ENCODE results near the gene MRTO4.
"Not testable (repeated sequence)": the region's sequence is repeated elsewhere in the genome, so short reads cannot be mapped to it uniquely, and the experiment has no call there.

MRTO4 gene

GRCh38 chr1:19287436-19288185 lies 36.0 kb downstream of the MRTO4 start:
- no peak for ATAC-seq
- no peak for TF ChIP-seq ZNF565 (CRISPR knock-in tag; conservative IDR thresholded peaks at IDR 0.05; ENCODE audit: low read depth)
- no peak for TF ChIP-seq ZFP30 (CRISPR knock-in tag; IDR thresholded peaks at IDR 0.05)
- no peak for TF ChIP-seq RARB (CRISPR knock-in tag; IDR thresholded peaks at IDR 0.05)

- not testable (repeated sequence) for ATAC-seq
Measured at GRCh38 chr1:19288324-19289241, 37.0 kb downstream of the MRTO4 start, which contains the start of gene AKR7A3. Gene AKR7A3 (minus strand): TSS chr1:19288770. CDS start chr1:19288709, 61 bp downstream.

- TF ChIP-seq PPARA (CRISPR knock-in tag; IDR thresholded peaks at IDR 0.05; ENCODE audit: borderline replicate concordance): no peak
- no peak for TF ChIP-seq ESRRG (CRISPR knock-in tag; IDR thresholded peaks at IDR 0.05)
- no peak for TF ChIP-seq CREB5 (CRISPR knock-in tag; IDR thresholded peaks at IDR 0.05; ENCODE audit: low read depth)
- no peak for TF ChIP-seq RARB (CRISPR knock-in tag; IDR thresholded peaks at IDR 0.05)
- no peak for TF ChIP-seq ISL1 (CRISPR knock-in tag; IDR thresholded peaks at IDR 0.05)
- TF ChIP-seq ZC3H10 (CRISPR knock-in tag; IDR thresholded peaks at IDR 0.05): no peak
- no peak for TF ChIP-seq POU6F1 (CRISPR knock-in tag; IDR thresholded peaks at IDR 0.05; ENCODE audit: borderline replicate concordance, low read depth)
- no peak for TF ChIP-seq TOX (CRISPR knock-in tag; IDR thresholded peaks at IDR 0.05; ENCODE audit: borderline replicate concordance)
- TF ChIP-seq TSHZ2 (CRISPR knock-in tag; IDR thresholded peaks at IDR 0.05): no peak
- TF ChIP-seq ZNF8 (CRISPR knock-in tag; IDR thresholded peaks at IDR 0.05): no peak
- TF ChIP-seq ZNF565 (CRISPR knock-in tag; conservative IDR thresholded peaks at IDR 0.05; ENCODE audit: low read depth): no peak
- TF ChIP-seq ZFP3 (CRISPR knock-in tag; IDR thresholded peaks at IDR 0.05): no peak
- TF ChIP-seq TCF4 (CRISPR knock-in tag; IDR thresholded peaks at IDR 0.05; ENCODE audit: borderline replicate concordance): no peak
- TF ChIP-seq SNAI2 (CRISPR knock-in tag; IDR thresholded peaks at IDR 0.05): no peak
- no peak for TF ChIP-seq ZNF70 (CRISPR knock-in tag; IDR thresholded peaks at IDR 0.05)
- no peak for ATAC-seq
Measured at GRCh38 chr1:19289244-19289643, 37.6 kb downstream of the MRTO4 start.

- ATAC-seq: no peak
- TF ChIP-seq TOX (CRISPR knock-in tag; IDR thresholded peaks at IDR 0.05; ENCODE audit: borderline replicate concordance): no peak
- no peak for TF ChIP-seq PPARA (CRISPR knock-in tag; IDR thresholded peaks at IDR 0.05; ENCODE audit: borderline replicate concordance)
- TF ChIP-seq ZC3H10 (CRISPR knock-in tag; IDR thresholded peaks at IDR 0.05): no peak
Measured at GRCh38 chr1:19294638-19295037, 43.0 kb downstream of the MRTO4 start.

- ATAC-seq: no peak
- TF ChIP-seq PATZ1 (CRISPR knock-in tag; IDR thresholded peaks at IDR 0.05; ENCODE audit: borderline replicate concordance) (no peak), PPARA (CRISPR knock-in tag; IDR thresholded peaks at IDR 0.05; ENCODE audit: borderline replicate concordance) (no peak), ZC3H10 (CRISPR knock-in tag; IDR thresholded peaks at IDR 0.05) (no peak), CSDC2 (CRISPR knock-in tag; IDR thresholded peaks at IDR 0.05) (no peak), CREB5 (CRISPR knock-in tag; IDR thresholded peaks at IDR 0.05; ENCODE audit: low read depth) (no peak), POU6F1 (CRISPR knock-in tag; IDR thresholded peaks at IDR 0.05; ENCODE audit: borderline replicate concordance, low read depth) (no peak), SNAI2 (CRISPR knock-in tag; IDR thresholded peaks at IDR 0.05) (no peak), ARNTL (CRISPR knock-in tag; IDR thresholded peaks at IDR 0.05; ENCODE audit: borderline replicate concordance, low read depth) (no peak), BACH2 (CRISPR knock-in tag; IDR thresholded peaks at IDR 0.05; ENCODE audit: borderline replicate concordance) (no peak), GLIS3 (CRISPR knock-in tag; IDR thresholded peaks at IDR 0.05) (no peak), ESRRG (CRISPR knock-in tag; IDR thresholded peaks at IDR 0.05) (no peak), TOX (CRISPR knock-in tag; IDR thresholded peaks at IDR 0.05; ENCODE audit: borderline replicate concordance) (no peak)
Measured at GRCh38 chr1:19300211-19300610, 48.6 kb downstream of the MRTO4 start.

Measured in SK-N-SH treated with all-trans-retinoic acid at 6 μM for 48 hours (cell line).